AG09319 (cell line): ENCODE results near the gene VAMP5.

Source experiments
- DNase-seq: peaks from one replicate; pipeline ENCODE4 v3.0.0-alpha.2; 2010; ENCODE audit warnings: low read depth; ENCODE audit errors: extremely low read depth
- CTCF ChIP-seq: IDR thresholded peaks from 2 replicates; pipeline ENCODE4 v1.5.1; 2011; ENCODE audit warnings: low read depth, mild to moderate bottlenecking, inconsistent platforms, low read length, moderate library complexity

VAMP5 gene

GRCh38 chr2:85604568-85605339 lies 20.5 kb downstream of the VAMP5 start:
- TF ChIP-seq CTCF: no peak
- DNase-seq: no peak

DNA sequence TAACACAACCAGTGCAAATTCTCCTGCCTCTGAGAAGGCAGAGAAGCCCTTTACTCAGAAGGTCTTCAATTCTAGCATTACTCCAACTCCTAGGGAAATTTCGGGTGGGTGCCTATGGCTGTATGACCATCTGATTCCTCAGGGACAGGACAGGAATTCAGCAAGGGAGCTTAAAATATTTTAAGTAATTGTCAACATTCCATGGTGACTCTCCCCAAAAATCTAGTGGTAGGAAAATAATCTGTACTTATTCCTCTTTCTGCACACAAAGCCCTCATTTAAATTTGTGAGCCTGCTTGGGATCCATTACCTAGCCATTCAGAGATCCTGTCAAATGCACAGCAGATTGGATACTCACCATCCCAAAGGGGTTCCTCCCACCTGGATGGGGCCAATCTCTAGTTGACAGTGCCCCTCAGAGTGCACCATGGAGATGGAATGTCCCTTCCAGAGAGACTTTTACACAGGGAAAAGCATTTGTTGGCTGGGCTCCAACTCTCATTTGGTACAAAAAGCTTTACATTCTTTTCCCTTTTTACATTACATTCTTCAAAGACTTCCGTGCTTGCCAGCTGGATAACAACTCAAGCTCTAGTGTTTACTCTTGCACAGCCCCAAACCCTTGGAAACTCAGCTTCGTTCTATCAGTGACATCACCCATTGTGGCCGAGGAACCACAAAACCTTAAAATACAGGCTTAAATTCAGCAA lies 21.3 kb downstream of the VAMP5 start:
- DNase-seq: no peak
- TF ChIP-seq CTCF: no peak

DNA sequence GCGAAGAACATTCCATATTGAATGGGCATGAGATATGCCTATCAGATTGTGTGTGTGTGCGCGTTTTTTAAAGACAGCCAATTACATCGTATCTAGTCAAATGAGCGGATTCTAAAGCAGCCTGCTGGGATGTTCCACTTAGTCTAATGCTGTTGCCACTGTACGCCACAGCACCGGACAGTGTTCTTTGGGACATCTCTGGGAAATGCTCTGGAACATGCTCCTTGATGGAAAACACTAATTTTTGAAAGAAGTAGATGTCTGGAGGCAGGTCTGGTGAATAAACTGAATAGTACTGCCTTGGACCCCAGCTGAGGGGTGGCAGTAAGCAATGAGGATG lies 21.9 kb downstream of the VAMP5 start:
- no peak for DNase-seq
- TF ChIP-seq CTCF: no peak

DNA sequence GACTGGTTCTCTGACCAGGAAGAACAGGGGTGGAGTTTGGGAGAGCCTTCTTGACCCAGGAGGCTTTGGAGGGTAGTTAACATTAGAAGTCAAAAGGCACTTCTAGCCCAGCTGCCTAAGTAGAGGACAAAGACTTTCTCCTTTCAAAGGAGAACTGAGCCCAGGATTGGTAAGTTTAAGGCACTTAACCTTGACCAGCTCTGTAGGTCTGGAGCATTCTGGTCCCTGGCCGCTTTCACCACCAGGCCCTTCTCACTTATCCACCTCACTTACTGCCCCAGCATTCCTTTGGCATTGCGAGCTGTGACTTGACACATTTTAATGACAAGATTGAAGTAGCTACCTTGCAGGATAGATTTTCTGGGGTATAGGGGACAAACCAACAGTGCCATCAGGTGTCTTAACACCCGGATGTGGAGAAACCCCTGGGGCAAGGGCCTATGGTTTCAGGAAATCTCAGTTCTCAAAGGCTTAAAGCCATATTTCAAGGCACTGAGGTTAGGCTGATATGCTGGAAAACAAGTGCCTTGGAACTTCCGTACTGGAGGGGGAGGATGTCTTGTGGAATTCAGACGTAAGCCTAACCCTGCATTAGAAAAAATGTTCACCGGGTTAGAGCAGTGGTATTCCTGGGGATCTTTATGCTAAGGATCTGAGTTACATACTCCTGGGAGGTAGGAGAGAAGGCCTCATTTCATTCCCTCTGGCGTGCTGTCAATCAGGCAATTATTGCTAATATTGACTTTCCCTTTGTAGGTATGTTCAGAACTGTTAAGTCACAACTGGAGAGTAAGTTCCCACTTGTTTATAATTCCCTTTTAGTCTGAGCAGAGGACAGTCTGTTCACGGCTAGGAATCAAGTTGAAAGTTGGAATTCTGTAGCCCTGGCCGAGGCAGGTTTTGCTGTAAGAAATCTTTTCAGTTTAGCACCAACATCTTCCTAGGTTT lies 23.3 kb downstream of the VAMP5 start:
- no peak for DNase-seq
- no peak for TF ChIP-seq CTCF

DNA sequence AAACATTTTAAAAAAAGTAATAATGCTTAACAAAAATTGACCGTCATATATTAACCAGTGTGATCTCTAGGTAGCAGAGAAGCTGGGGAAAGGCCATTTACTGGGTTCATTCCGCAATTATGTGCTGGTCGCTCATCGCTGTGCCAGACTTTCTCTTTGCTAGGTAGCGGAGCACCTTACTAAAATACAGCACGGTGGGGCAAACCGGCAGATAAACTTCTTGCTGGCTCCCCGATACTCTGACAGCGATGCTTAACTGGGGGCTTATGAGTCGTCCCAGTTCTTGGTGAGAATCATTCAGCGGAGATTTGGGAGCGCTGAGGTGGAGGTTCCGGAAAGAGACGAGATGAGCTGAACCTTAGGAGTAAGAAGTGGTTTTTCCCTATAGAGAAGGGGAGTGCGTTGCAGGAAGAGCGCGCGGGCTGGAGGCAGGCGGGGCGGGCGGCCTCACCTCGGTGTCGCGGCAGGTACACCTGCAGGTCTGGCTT lies 27.0 kb downstream of the VAMP5 start:
- TF ChIP-seq CTCF: no peak
- DNase-seq: no peak

DNA sequence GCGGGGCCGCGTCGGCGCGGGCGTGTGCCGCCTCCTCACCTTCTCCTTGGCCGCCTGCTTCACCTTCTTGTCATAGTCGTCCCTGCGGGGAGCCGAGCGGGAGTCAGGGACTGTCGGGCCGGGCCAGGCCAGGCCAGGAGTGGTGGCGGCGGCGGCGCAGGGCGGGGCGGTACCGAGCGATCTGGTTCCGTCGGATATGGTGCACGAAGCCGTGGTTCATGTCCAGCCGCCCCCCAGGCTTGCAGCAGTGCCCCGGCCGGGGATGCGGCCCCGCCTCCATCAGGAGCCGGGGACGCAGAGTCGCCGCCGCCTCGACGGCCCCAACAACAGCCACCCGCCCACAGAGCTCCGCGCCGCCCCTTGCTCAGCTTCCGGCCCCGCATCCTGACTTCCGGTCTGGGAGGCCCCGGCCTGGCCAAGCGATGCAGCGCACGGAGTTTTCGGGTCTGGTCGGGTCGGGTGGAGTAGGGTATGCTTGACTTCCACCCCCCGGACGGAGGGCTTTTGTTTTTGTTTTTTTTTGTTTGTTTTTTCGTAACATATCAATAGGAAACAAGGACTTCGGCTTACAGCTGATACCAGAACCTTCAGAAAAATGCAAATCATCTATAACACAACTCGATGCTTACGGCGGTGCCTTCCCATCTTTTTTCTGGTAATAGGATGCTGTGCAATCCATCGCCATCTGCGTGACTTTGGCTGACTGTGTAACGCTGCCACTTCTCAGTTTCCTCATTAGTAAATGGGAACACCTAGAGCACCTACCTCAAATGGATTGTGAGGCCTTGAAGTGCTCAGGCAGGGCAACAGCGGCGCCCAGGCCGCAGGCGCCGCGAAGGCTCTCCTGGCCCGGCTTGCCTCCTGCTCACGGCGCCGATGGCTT lies 27.7 kb downstream of the VAMP5 start, which contains the start of gene C2orf68:
Gene C2orf68, minus strand, starts transcription at position 362 of the 883 bp plus-strand sequence. Its CDS starts 82 bp downstream, at position 280.
- no peak for DNase-seq
- TF ChIP-seq CTCF: no peak
